Stimulated activated naive CD4-positive, alpha-beta T cell (primary cell): ENCODE results near the gene PDAP1.
"Not testable (repeated sequence)": the region's sequence is repeated elsewhere in the genome, so short reads cannot be mapped to it uniquely, and the experiment has no call there.

Experiments used
- DNase-seq, 6 experiments: peaks; one replicate each; lab custom pipeline; 2025; lab: John Stamatoyannopoulos, UW

Gene PDAP1

GRCh38 chr7:99350641-99351040 is 57.8 kb downstream of the PDAP1 start:
- not testable (repeated sequence) for DNase-seq
